Raji (cell line): ENCODE data around the gene GSX2.

Experiments used
- POLR2A ChIP-seq: IDR thresholded peaks from 2 replicates; pipeline ENCODE4 v1.6.1; 2011; ENCODE audit warnings: low read depth, low read length, control low read depth; ENCODE audit not compliant: insufficient read depth

The GSX2 gene

DNA sequence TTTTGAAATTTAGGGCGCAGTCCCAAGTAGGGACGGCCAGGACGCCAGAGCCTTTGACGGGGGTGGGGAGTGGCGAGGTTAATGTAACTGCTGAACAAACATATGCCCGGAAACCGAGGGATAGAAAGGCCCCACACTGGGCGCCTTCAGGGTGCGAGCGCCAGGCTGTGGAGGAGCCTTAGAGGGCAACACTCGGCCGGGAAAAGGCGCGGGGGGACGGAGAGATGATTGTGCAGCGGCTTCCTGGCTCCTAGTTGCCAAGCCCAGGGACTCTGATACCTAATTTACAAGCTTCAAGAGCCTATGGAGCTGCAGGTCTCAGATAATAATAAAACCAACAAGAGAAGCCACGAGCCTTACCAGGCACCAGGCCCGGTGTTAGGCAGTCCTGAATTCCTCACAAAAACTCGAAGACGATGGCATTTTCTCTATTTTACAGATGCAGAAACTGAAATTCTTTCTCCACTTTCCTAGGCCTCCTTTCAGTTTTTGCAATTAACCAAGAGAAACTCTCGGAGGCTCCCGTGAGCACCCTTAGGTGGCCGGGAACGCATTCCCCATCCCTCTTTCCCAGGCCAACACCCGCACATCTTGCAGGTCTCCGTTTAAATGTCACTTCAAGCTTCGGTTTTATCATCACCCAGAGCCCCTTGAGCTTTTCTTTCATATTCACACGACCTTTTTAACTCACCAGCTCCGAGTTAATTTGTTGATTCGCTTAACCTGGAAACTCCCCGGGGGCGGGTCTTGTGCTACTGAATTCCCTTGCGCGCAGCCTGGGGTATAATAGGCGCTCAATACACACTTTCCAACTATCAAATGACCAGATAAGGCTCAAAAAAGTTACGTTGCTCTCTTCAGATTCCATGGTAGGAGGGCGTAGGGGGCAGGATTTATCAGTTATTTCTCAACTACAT is 6.4 kb upstream of the GSX2 start:
- TF ChIP-seq POLR2A, result no peak

DNA sequence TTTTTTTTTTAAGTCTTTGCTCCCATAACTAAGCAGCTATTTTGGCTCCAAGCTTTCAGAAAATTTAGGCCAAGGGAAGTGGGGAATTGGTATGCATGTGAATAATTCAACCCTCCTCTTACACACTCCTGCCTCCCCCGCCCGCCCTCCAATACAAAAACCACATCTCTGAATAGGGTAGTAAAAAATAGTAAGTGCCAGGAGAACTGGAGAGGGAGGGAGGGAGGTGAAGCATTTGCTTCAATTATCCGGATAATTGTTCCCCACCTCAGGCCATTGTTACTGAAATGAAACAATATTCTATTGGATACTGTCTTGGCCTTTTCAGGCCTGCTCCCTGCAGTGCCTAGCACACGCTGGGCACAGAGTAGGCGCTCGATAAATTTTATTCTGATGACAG is 5.5 kb upstream of the GSX2 start:
- no peak for TF ChIP-seq POLR2A

DNA sequence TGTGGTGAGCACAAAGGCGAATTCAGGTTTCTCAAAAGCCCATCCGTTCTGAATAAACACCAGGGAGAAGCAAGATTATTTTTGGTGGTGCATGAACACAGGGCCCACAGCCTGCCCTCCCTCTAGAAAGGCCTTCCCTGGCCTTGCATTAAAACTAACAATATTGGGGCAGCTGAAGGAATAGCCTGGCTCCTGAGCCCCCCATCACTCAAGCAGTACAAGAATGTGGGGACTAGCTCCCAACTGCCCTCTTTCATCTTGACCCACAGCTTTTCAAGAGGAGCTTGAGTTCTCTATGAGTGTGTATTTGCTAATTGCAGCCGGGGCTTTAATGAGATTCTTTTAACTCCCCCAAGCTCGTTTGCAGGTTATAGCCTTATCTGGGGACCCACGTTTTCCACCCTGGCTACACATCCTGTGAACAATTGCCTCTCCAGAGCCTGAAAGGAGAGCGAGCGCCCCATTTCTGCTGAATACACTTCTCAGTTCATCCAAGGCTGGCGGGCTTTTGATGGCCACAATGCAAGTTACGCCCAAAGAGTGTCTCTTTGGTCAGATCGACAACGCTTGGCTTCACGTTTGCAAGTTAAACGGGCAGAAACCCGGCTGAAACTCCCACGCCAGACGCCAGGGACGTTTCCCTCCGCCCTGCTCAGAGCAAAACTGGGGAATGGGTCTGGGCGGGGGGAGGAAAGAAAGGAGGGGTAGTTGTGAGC is 4.7 kb upstream of the GSX2 start:
- TF ChIP-seq POLR2A, result no peak

DNA sequence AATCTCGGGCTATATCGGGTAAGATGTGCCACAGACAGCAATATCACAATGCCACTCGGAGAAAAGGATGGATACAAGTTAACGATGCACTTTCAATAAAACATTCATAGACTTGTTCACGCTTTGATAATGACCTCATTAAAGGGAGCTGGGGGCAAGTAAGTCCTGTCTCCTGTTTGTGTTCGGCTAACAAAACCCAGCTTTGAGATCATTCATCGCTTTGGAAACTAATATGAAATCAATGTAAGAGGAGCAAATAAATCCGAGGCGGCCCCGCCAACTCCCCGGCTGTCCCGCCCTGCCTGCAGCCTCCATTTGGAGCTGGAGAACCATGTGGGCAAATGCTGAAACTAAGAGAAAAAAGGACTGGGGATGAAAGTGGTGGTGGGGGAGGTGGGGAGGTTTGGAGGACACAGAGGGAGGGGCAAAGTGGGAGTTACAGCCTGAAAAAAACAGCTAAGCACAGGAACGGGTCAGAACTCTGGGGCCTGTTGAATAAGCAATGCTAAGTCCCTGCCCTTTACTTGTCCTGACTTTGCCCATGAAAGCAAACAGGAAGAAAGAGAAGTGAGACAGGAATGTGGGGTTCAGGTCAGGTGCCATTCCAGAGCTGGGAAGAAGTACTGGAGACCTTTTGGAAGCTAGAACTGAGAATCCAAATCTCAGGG is 3.5 kb upstream of the GSX2 start:
- TF ChIP-seq POLR2A, result no peak

DNA sequence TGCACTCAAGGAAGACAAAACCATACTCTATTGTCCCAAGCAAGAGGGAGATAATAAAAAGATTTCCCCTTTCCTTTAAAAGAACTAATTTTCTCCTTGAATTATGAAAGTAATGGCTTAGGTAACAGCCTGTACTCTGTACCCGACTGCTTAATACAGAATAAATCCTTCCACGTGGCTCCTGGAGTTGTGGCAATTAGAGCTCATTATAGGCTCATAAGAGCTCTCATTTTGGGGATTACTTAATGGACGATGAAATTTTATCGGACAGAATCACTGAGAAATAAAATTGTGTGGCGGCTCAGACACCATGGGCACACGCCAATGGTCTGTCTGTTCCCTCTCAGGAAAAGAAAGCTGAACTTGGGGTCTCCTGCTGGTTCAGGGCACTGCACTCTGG is 2.8 kb upstream of the GSX2 start:
- no peak for TF ChIP-seq POLR2A

DNA sequence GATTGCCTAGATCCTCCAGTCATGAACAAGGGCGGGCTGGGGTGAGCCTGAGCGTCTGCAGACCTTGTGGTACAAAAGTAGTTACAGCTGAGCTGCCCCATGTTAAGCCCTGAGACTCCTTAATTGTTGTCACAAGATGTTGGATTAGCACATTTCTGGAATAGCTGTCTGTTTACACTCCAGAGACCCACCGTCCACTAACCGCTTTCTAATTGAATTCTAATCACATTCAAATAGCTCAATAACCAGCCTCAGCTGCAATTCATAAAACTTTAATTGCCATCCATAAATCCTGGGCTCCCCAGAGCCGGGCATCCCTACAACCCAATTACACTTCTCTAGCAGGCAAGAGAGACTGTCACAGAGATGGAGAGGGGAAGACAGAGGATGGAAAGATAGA is 1.6 kb upstream of the GSX2 start:
- TF ChIP-seq POLR2A, result no peak

DNA sequence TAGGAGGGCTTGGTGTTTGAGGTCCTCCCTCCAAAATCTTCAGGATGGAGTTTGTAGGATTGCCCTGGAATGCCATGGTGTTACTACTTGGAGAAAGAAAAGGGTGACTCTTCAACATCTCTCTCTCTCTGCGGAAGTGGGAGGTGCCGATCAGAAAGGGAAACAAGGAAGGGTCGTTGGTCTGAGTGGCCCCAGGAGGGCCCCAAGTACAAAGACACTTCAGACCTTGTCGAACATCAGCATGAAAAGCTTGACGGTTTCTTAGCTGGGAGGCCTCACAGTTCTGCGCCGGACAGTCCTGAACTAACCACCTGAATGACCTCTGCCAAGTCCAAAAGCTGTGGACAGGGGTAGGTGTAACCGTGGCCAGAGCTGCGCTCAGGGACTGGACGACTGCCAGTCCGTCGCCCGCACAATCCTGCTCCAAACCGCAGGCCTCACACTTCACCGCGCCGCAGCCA is 646 bp upstream of the GSX2 start:
- TF ChIP-seq POLR2A, result no peak

DNA sequence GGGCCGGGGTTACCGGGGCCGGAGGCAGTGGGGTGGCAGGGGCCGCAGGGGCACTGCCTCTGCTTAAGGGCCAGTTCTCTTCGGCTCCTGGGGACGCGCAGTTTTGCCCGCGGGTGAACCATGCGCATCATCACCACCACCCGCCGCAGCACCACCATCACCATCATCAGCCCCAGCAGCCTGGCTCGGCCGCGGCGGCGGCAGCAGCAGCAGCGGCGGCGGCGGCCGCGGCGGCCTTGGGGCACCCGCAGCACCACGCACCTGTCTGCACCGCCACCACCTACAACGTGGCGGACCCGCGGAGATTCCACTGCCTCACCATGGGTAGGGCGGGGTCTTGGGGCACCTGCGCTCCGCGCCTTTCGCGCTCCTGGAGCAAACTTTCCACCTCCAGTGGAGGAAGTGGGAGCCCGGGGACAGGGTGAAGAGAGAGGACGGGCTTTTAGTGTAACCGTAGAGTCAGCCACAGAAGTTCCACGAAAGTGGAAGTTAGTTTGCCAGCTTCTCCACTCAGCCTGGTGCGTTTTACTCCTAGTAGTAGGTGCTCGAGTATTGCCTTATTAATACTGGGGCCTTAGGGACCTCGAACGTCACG is 729 bp downstream of the GSX2 start:
- no peak for TF ChIP-seq POLR2A

DNA sequence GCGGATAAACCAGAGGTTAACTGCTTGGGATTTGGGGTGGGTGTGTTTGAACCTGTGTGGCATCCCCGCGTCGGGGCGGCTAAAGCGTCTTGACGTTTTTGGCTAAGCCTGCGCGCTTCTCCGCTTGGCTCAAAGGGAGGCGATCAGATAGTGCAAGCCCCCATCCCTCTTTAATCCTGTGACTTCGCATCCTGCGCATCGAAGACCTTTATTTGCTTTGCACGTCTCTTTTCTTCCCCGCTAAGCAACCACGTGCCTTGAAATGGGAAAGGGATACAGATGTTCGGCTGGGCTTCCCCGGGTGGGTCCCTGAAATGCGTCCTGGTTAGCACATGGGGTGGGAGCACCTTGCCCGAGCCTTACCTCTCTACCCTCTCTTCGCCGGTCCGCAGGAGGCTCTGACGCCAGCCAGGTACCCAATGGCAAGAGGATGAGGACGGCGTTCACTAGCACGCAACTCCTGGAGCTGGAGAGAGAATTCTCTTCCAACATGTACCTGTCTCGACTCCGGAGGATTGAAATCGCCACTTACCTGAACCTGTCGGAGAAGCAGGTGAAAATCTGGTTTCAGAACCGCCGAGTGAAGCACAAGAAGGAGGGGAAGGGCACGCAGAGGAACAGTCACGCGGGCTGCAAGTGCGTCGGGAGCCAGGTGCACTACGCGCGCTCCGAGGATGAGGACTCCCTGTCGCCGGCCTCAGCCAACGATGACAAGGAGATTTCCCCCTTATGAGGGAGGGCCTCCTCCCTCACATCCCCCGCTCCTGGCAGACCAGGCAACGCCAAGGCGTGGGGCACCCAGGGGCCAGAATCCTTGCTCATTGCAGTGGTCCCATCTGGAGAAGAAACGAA is 1.5 kb downstream of the GSX2 start:
- TF ChIP-seq POLR2A, result no peak

DNA sequence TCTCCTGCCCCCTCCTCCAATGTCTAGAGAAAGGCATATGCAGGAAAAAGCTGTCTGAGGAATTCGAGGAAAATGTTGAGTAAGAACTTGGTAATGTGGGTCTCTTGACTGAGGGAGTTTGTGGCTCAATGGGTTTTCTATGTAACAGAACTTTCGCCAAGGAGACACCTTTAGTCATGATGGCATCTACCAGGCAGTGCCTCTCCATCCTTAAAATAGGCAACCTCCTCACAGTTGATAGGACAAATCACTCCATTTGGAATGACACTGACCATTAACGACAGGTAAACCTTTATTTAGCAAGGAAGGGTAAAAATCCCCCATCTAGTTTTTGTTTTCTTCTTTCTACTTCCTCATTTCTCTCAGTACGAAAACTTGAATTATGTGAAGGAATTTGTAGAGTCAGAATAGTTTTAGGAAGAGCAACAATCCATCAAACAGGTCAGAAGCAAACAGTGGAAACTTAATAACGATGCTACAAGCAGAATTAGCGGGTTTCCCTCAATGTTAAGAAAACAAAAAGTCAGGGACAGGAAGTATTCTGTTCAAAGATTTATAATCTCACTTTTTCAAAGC is 2.7 kb downstream of the GSX2 start:
- no peak for TF ChIP-seq POLR2A

DNA sequence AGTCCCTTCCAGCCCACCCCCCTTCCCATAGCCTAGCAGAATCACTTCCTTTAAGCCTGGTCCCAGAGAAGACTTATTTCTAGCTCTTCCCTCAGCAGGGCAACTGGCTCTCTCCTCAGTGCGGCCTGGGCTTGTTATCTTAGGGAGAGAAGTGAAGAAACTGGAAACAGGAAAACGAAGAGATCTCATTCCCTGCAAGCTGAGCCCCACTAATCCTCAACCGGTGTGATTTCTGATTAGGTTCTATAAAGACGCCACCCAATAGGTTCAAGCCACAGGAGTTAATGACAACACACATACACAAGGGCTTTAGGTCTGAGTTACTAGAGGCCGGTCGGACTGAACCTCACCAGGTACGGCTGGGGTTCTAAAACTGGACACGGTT is 3.2 kb downstream of the GSX2 start:
- no peak for TF ChIP-seq POLR2A

DNA sequence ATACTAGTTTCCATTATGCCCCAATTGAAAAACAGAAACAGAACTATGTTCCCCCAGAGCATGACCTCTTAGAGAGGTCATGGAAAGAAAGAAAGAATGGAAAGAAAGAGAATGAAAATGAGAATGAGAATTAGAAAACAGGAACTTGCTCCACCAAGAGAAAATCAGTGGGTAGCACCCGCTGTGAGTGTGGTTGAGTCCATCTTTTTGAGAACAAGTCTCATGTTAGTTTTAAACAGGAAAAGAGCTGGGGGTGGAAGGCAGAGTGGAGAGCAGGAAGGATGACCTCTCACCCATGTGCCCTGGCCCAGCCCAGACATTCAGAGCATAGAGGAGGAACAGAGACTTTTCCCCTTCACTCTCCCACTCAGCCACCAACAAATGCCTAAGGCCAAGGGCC is 4.9 kb downstream of the GSX2 start:
- no peak for TF ChIP-seq POLR2A

DNA sequence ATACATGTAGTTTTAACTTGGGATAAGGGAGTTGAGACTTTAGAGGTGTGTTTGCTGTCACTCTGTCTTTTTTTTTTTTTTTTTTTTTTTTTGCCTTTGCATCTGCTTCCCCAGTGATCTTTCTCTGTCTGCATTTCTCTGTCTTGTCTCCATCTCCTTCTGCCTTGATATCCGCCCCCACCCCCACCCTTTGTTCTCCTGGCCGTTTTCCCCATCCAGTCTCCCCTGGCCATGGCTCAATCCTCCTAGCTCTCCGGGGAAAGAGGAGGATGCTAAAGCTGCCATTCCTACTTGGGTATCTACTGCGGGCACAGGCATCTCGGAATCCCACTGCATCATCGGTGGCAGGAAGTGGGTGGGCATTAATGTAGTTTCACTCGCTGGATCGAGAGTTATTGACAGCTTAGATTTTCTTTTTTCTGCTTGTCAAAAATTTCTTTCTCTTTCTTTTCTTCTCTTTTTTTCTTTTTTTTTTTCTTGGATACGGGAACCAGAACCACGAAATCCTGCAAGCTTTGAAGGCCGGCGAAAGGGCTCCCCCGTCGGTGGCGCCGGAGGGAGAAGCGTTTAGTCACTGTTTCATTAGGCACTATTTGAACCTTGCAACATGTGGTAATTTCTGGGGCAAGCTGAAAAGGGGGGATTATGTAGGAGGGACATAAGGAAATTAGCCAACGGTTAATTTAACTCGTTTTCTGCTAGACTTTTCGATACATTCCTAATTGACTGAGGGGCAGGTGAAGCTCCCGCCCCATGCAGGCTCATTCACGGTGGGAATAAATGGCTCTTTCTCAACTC is 8.2 kb downstream of the GSX2 start:
- TF ChIP-seq POLR2A, result no peak
